Testis (tissue), 3 donors: ENCODE data around the gene C12orf75. TPM values are rescaled to one million over a fixed set of nuclear protein-coding genes. Genes with fewer than 3 reads are reported as not detected.

Experiments used
- DNase-seq: peaks from one replicate; pipeline ENCODE4 v3.0.0-alpha.2; 2019
- H3K27ac ChIP-seq, 2 donors: fragments of 200-600 bp; sonication (generic); one replicate each; pipeline ENCODE4 v1.5.1; 2019
- H3K27me3 ChIP-seq: fragments of 200-600 bp; sonication (generic); one replicate; pipeline ENCODE4 v1.5.1; 2019
- H3K36me3 ChIP-seq: fragments of 200-600 bp; sonication (generic); one replicate; pipeline ENCODE4 v1.5.1; 2017; ENCODE audit warnings: low read depth; ENCODE audit errors: missing control alignments
- H3K4me1 ChIP-seq: fragments of 200-600 bp; sonication (generic); one replicate; pipeline ENCODE4 v1.5.1; 2019
- H3K4me3 ChIP-seq, 2 donors: fragments of 200-600 bp; sonication (generic); one replicate each; pipeline ENCODE4 v1.5.1; 2017 to 2019
- H3K9me3 ChIP-seq: fragments of 200-600 bp; sonication (generic); one replicate; pipeline ENCODE4 v1.5.1; 2017
- CTCF ChIP-seq, 3 experiments: fragments of 450-650 bp in 2 of 3; fragments of 200-600 bp in 1 of 3; sonication (generic) in 1 of 3; IDR thresholded peaks; one replicate each; pipeline ENCODE4 v1.5.1; 2016 to 2019; ENCODE audit warnings: antibody characterized with exemption in 3 of 3, mild to moderate bottlenecking in 2 of 3, moderate library complexity in 1 of 3
- POLR2A ChIP-seq: fragments of 450-650 bp; IDR thresholded peaks from one replicate; pipeline ENCODE4 v1.6.1; 2017; ENCODE audit warnings: antibody characterized with exemption, mild to moderate bottlenecking, moderate library complexity
- WGBS, 2 donors: methylation state at CpG; one replicate each; pipeline ENCODE4 v1.1.5; 2018; 5-methylcytosine and 5-hydroxymethylcytosine counted together
- intact Hi-C: fragments of 100-400 bp; cut with DNase I; formaldehyde crosslinking; loops from one replicate; pipeline ENCODE4 v1.15.1; 2023; ENCODE audit warnings: low total_unique reads
- polyA plus RNA-seq: library from polyadenylated mRNA; stranded (reverse); fragments of 350-450 nt; fragmentation: Illumina TruSeq; extraction: RNeasy Lipid Tissue Mini Kit (QIAGEN cat#74804); gene quantifications from one replicate; pipeline ENCODE4 v1.2.3, GENCODE V29; 2014; ENCODE audit warnings: low read depth, low replicate concordance; ENCODE audit not compliant: insufficient read depth
- total RNA-seq, 2 donors: library from RNA; depleted of rRNA; stranded (reverse); fragments of >200 nt; gene quantifications; one replicate each; pipeline ENCODE4 v1.2.3, GENCODE V29; 2016

The C12orf75 gene
- total and polyA plus RNA-seq, 3 donors from 2014 or later = 112 to 144 (median 121) TPM

- no peaks in the 10 kb centered on the region for H3K36me3 ChIP-seq
- no peaks in the 10 kb centered on the region for H3K27me3 ChIP-seq
- peaks cover 1% of the 10 kb centered on the region for H3K4me1 ChIP-seq
- WGBS, 2 donors = 77 to 78% methylated on average over 3 of the region's 3 CpGs
- no peak for TF ChIP-seq POLR2A
- TF ChIP-seq CTCF (IDR thresholded peaks at IDR 0.05) = no peak
- no peak for DNase-seq
- no peaks in the 10 kb centered on the region for H3K9me3 ChIP-seq
- intact Hi-C loops = no loop called here
- no peak overlapping the region for H3K4me3 ChIP-seq
- no peak overlapping the region for H3K27ac ChIP-seq
Measured at GRCh38 chr12:105365231-105365630, 34.7 kb downstream of the C12orf75 start.

GRCh38 chr12:105368047-105368646, 37.7 kb downstream of the C12orf75 start:
- intact Hi-C loops = no loop called here

GRCh38 chr12:105369014-105369413, 38.5 kb downstream of the C12orf75 start:
- TF ChIP-seq CTCF (IDR thresholded peaks at IDR 0.05) = no peak
- no peak for TF ChIP-seq POLR2A
- no peaks in the 10 kb centered on the region for H3K9me3 ChIP-seq
- no peak for DNase-seq
- intact Hi-C loops = no loop called here
- H3K36me3 ChIP-seq = no peaks in the 10 kb centered on the region
- H3K4me3 ChIP-seq = no peak overlapping the region
- no peaks in the 10 kb centered on the region for H3K27me3 ChIP-seq
- 55 to 57% methylated on average over 3 of the region's 3 CpGs for WGBS, 2 donors
- H3K4me1 ChIP-seq = no peaks in the 10 kb centered on the region
- no peak overlapping the region for H3K27ac ChIP-seq

More at GRCh38 chr12:105368047-105368646, 37.7 kb downstream of the C12orf75 start:
- no peak overlapping the region for H3K27ac ChIP-seq
- TF ChIP-seq POLR2A = no peak
- TF ChIP-seq CTCF (IDR thresholded peaks at IDR 0.05) = no peak
- 85 to 86% methylated on average over 6 of the region's 6 CpGs for WGBS, 2 donors
- no peak for DNase-seq
- no peaks in the 10 kb centered on the region for H3K4me1 ChIP-seq
- no peak overlapping the region for H3K4me3 ChIP-seq
- H3K27me3 ChIP-seq = no peaks in the 10 kb centered on the region
- no peaks in the 10 kb centered on the region for H3K36me3 ChIP-seq
- H3K9me3 ChIP-seq = no peaks in the 10 kb centered on the region

- TF ChIP-seq CTCF (IDR thresholded peaks at IDR 0.05) = no peak
- TF ChIP-seq POLR2A = no peak
- no peaks in the 10 kb centered on the region for H3K27me3 ChIP-seq
- H3K27ac ChIP-seq = no peak overlapping the region
- DNase-seq = no peak
- H3K4me1 ChIP-seq = no peaks in the 10 kb centered on the region
- H3K9me3 ChIP-seq = no peaks in the 10 kb centered on the region
- no peak overlapping the region for H3K4me3 ChIP-seq
- intact Hi-C loops = no loop called here
- WGBS, 2 donors = 79 to 83% methylated on average over 1 of the region's 1 CpG
- no peaks in the 10 kb centered on the region for H3K36me3 ChIP-seq
Measured at GRCh38 chr12:105374303-105374702, 43.8 kb downstream of the C12orf75 start.

- no peak for DNase-seq
- TF ChIP-seq POLR2A = no peak
- no peak for TF ChIP-seq CTCF (IDR thresholded peaks at IDR 0.05)
- Histone ChIP-seq H3K9me3 (no peaks in the 10 kb centered on the region), H3K4me3 (no peak overlapping the region), H3K4me1 (no peaks in the 10 kb centered on the region), H3K27me3 (no peaks in the 10 kb centered on the region), H3K27ac (no peak overlapping the region), H3K36me3 (no peaks in the 10 kb centered on the region)
- 83 to 84% methylated on average over 4 of the region's 4 CpGs for WGBS, 2 donors
- intact Hi-C loops = no loop called here
Measured at GRCh38 chr12:105377077-105377476, 46.6 kb downstream of the C12orf75 start.
